ENCODE results near the gene ELFN2.

Gene ELFN2

GRCh38 chr22:37354670-37355069, 72.6 kb downstream of the ELFN2 start:
- H3K4me3 ChIP-seq (ENCODE audit: low read depth, low read length): no peak overlapping the region
- H3K4me1 ChIP-seq (ENCODE audit: control insufficient read depth, insufficient read depth, low read length): no peaks in the 10 kb centered on the region
- TF ChIP-seq ZNF274 (IDR thresholded peaks at IDR 0.05; ENCODE audit: low read length): no peak
- no peak for TF ChIP-seq ZNF274 (tag by site-specific recombination; IDR thresholded peaks at IDR 0.05; ENCODE audit: borderline replicate concordance)
- TF ChIP-seq TSHZ1 (tag by site-specific recombination; IDR thresholded peaks at IDR 0.05; ENCODE audit: borderline replicate concordance): no peak
- TF ChIP-seq, protein P1, sequence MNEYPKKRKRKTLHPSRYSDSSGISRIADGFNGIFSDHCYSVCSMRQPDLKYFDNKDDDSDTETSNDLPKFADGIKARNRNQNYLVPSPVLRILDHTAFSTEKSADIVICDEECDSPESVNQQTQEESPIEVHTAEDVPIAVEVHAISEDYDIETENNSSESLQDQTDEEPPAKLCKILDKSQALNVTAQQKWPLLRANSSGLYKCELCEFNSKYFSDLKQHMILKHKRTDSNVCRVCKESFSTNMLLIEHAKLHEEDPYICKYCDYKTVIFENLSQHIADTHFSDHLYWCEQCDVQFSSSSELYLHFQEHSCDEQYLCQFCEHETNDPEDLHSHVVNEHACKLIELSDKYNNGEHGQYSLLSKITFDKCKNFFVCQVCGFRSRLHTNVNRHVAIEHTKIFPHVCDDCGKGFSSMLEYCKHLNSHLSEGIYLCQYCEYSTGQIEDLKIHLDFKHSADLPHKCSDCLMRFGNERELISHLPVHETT (tag by site-specific recombination; IDR thresholded peaks at IDR 0.05): no peak
- TF ChIP-seq ZBTB6 (tag by site-specific recombination; IDR thresholded peaks at IDR 0.05): no peak
- TF ChIP-seq ZNF777 (tag by site-specific recombination; IDR thresholded peaks at IDR 0.05; ENCODE audit: borderline replicate concordance): no peak
- TF ChIP-seq ZNF146 (tag by site-specific recombination; IDR thresholded peaks at IDR 0.05): no peak
- TF ChIP-seq ZNF707 (tag by site-specific recombination; IDR thresholded peaks at IDR 0.05): no peak
- no peak for TF ChIP-seq ZNF785 (tag by site-specific recombination; IDR thresholded peaks at IDR 0.05)
- TF ChIP-seq ZNF692 (tag by site-specific recombination; IDR thresholded peaks at IDR 0.05): no peak
- TF ChIP-seq ZBTB48 (tag by site-specific recombination; IDR thresholded peaks at IDR 0.05): no peak
- TF ChIP-seq ZNF335 (tag by site-specific recombination; conservative IDR thresholded peaks at IDR 0.05): no peak
- TF ChIP-seq ZNF792 (tag by site-specific recombination; IDR thresholded peaks at IDR 0.05): no peak
- ChIA-PET CTCF (no interaction called here), POLR2A (no interaction called here)
- H3K36me3 ChIP-seq (ENCODE audit: control insufficient read depth in 2 of 2, insufficient read depth in 1 of 2, low read length in 2 of 2): no peaks in the 10 kb centered on the region
- no peaks in the 10 kb centered on the region for H3K9me3 ChIP-seq (ENCODE audit: control insufficient read depth, insufficient read depth, low read depth, low read length)
- no peak overlapping the region for H3K27ac ChIP-seq (ENCODE audit: extremely low read depth, low read depth, low read length)

GRCh38 chr22:37354261-37354660, 73.0 kb downstream of the ELFN2 start:
- Histone ChIP-seq H3K4me3 (ENCODE audit: low read depth, low read length) (no peak overlapping the region), H3K9me3 (ENCODE audit: control insufficient read depth, insufficient read depth, low read depth, low read length) (no peaks in the 10 kb centered on the region), H3K4me1 (ENCODE audit: control insufficient read depth, insufficient read depth, low read length) (no peaks in the 10 kb centered on the region), H3K27ac (ENCODE audit: extremely low read depth, low read depth, low read length) (no peak overlapping the region), H3K36me3 (ENCODE audit: control insufficient read depth in 2 of 2, insufficient read depth in 1 of 2, low read length in 2 of 2) (no peaks in the 10 kb centered on the region)
- POLR2A ChIA-PET: no interaction called here
- CTCF ChIA-PET: interaction anchor here (2.5 kb wide), 1 partner anchor 104 kb away, joined by 12 read pairs; no protein-coding TSS in a partner anchor
- TF ChIP-seq ZNF610 (tag by site-specific recombination; IDR thresholded peaks at IDR 0.05; ENCODE audit: borderline replicate concordance) (no peak), ZNF18 (tag by site-specific recombination; IDR thresholded peaks at IDR 0.05) (no peak), KLF7 (tag by site-specific recombination; IDR thresholded peaks at IDR 0.05; ENCODE audit: borderline replicate concordance) (no peak), ZNF624 (tag by site-specific recombination; IDR thresholded peaks at IDR 0.05) (no peak), ZNF341 (tag by site-specific recombination; IDR thresholded peaks at IDR 0.05; ENCODE audit: low read depth) (no peak), KLF8 (tag by site-specific recombination; IDR thresholded peaks at IDR 0.05) (no peak), HOXC10 (CRISPR knock-in tag; IDR thresholded peaks at IDR 0.05) (no peak), ZNF324 (tag by site-specific recombination; IDR thresholded peaks at IDR 0.05) (no peak), ZNF148 (tag by site-specific recombination; IDR thresholded peaks at IDR 0.05; ENCODE audit: borderline replicate concordance) (no peak), ZNF274 (IDR thresholded peaks at IDR 0.05; ENCODE audit: low read length) (no peak), ZNF274 (tag by site-specific recombination; IDR thresholded peaks at IDR 0.05; ENCODE audit: borderline replicate concordance) (no peak), HOXD13 (CRISPR knock-in tag; IDR thresholded peaks at IDR 0.05; ENCODE audit: borderline replicate concordance) (no peak), TCF7L2 (IDR thresholded peaks at IDR 0.05; ENCODE audit: borderline replicate concordance, low read depth, low read length) (no peak)
